ENCODE data around the gene PTPA. TPM values are rescaled to one million over a fixed set of nuclear protein-coding genes. Genes with fewer than 3 reads are reported as not detected.

The PTPA gene
- total and polyA plus RNA-seq, 9 of the 15 experiments (the other 6 are each of a cell fraction or from before 2014, with no cell fraction given) = 1.7 to 121 (median 72.6) TPM

GRCh38 chr9:129182625-129183494, 71.6 kb downstream of the PTPA start (continued):
- no peak for TF ChIP-seq MAFG (tag; conservative IDR thresholded peaks at IDR 0.05)
- no peak for TF ChIP-seq GABPA (tag; conservative IDR thresholded peaks at IDR 0.05; ENCODE audit: low read depth)
- TF ChIP-seq TCF7L2 (IDR thresholded peaks at IDR 0.05; ENCODE audit: low read depth, low read length) = no peak
- TF ChIP-seq ZNF707 (CRISPR knock-in tag; conservative IDR thresholded peaks at IDR 0.05) = no peak
- TF ChIP-seq HDGF (IDR thresholded peaks at IDR 0.05) = no peak
- no peak for TF ChIP-seq ZNF280B (CRISPR knock-in tag; IDR thresholded peaks at IDR 0.05)
- no peak for TF ChIP-seq NR2F6 (CRISPR knock-in tag; IDR thresholded peaks at IDR 0.05)
- no peak for TF ChIP-seq MAFF (IDR thresholded peaks at IDR 0.05; ENCODE audit: low read length)
- no peak for TF ChIP-seq ZNF143 (CRISPR knock-in tag; IDR thresholded peaks at IDR 0.05)
- no peak for TF ChIP-seq PHF21A (IDR thresholded peaks at IDR 0.05; ENCODE audit: borderline replicate concordance, low read depth)
- TF ChIP-seq TOE1 (IDR thresholded peaks at IDR 0.05; ENCODE audit: borderline replicate concordance) = 0 out of 2 replicates have a peak, but pooled peaks have one; percentile 28
- TF ChIP-seq TOE1 (CRISPR knock-in tag; IDR thresholded peaks at IDR 0.05; ENCODE audit: borderline replicate concordance, low read depth) = no peak
- TF ChIP-seq ZC3H11A (IDR thresholded peaks at IDR 0.05; ENCODE audit: low read depth, low read length) = no peak
- no peak for TF ChIP-seq ZNF3 (CRISPR knock-in tag; IDR thresholded peaks at IDR 0.05)
- no peak for TF ChIP-seq PHTF2 (CRISPR knock-in tag; IDR thresholded peaks at IDR 0.05)
- no peak for TF ChIP-seq CBFA2T2 (conservative IDR thresholded peaks at IDR 0.05)
- TF ChIP-seq DLX4 (CRISPR knock-in tag; IDR thresholded peaks at IDR 0.05) = no peak
- no peak for TF ChIP-seq JUN (IDR thresholded peaks at IDR 0.05; ENCODE audit: borderline replicate concordance, low read depth, low read length)
- TF ChIP-seq JUN (CRISPR knock-in tag; IDR thresholded peaks at IDR 0.05; ENCODE audit: borderline replicate concordance) = no peak
- TF ChIP-seq ZKSCAN1 (IDR thresholded peaks at IDR 0.05; ENCODE audit: low read depth, low read length) = no peak
- no peak for TF ChIP-seq BHLHE40 (IDR thresholded peaks at IDR 0.05; ENCODE audit: low read length)
- TF ChIP-seq PRMT5 (CRISPR knock-in tag; IDR thresholded peaks at IDR 0.05) = no peak
- no peak for TF ChIP-seq HOMEZ (CRISPR knock-in tag; IDR thresholded peaks at IDR 0.05)
- TF ChIP-seq ZNF324 (CRISPR knock-in tag; IDR thresholded peaks at IDR 0.05) = no peak
- TF ChIP-seq CTCFL (IDR thresholded peaks at IDR 0.05; ENCODE audit: borderline replicate concordance, insufficient read depth, low read depth, low read length, poor library complexity, severe bottlenecking) = no peak
